Right lobe of liver (tissue), 6 donors: ENCODE data around the gene GPR148. TPM values are rescaled to one million over a fixed set of nuclear protein-coding genes. Genes with fewer than 3 reads are reported as not detected.
"Not testable (repeated sequence)": the region's sequence is repeated elsewhere in the genome, so short reads cannot be mapped to it uniquely, and the experiment has no call there.

Experiments used
- ATAC-seq, 4 donors: fragments of 200-7000 bp; cut with Tn5 transposase; one replicate each; pipeline ENCODE4 v1.9.1; 2020; ENCODE audit warnings: mild to moderate bottlenecking in 4 of 4, moderate library complexity in 4 of 4
- DNase-seq, 3 donors: peaks; one replicate each; pipeline ENCODE4 v3.0.0-alpha.2; 2020
- H3K27ac ChIP-seq, 3 donors: fragments of 200-600 bp; one replicate each; pipeline ENCODE4 v1.8.0; 2022
- H3K27me3 ChIP-seq, 2 donors: fragments of 200-600 bp; one replicate each; pipeline ENCODE4 v1.8.0; 2022
- H3K36me3 ChIP-seq, 4 donors: fragments of 200-600 bp; sonication (generic) in 1 of 4; one replicate each; pipeline versions ENCODE4 v1.5.1 to v1.8.0; 2017 to 2022; ENCODE audit warnings: control low read depth in 1 of 4
- H3K4me1 ChIP-seq, 4 donors: fragments of 200-600 bp; sonication (generic) in 1 of 4; one replicate each; pipeline versions ENCODE4 v1.5.1 to v1.8.0; 2017 to 2022; ENCODE audit warnings: control low read depth in 1 of 4
- H3K4me3 ChIP-seq, 3 donors: fragments of 200-600 bp; one replicate each; pipeline ENCODE4 v1.8.0; 2022
- H3K9me3 ChIP-seq, 4 donors: fragments of 200-600 bp; sonication (generic) in 1 of 4; one replicate each; pipeline versions ENCODE4 v1.5.1 to v1.8.0; 2017 to 2022; ENCODE audit warnings: control low read depth in 1 of 4
- CTCF ChIP-seq, 4 donors: fragments of 200-600 bp in 3 of 4; fragments of 450-650 bp in 1 of 4; IDR thresholded peaks; one replicate each; pipeline versions ENCODE4 v1.5.1 to v1.8.0; 2016 to 2022; ENCODE audit warnings: antibody characterized with exemption in 4 of 4, mild to moderate bottlenecking in 2 of 4
- POLR2A ChIP-seq: fragments of 450-650 bp; IDR thresholded peaks from one replicate; pipeline ENCODE4 v1.6.1; 2017; ENCODE audit warnings: antibody characterized with exemption, mild to moderate bottlenecking
- WGBS: methylation state at CpG from one replicate; pipeline ENCODE4 v1.1.6; 2018; ENCODE audit warnings: low coverage, low lambda C conversion rate; ENCODE audit not compliant: insufficient coverage; ENCODE audit errors: missing lambda C conversion rate; 5-methylcytosine and 5-hydroxymethylcytosine counted together
- intact Hi-C, 2 donors: fragments of 100-400 bp; cut with DNase I; formaldehyde crosslinking; loops; one replicate each; pipeline versions ENCODE4 v1.11.2 to v1.14.1; 2022
- total RNA-seq, 6 experiments: library from RNA; depleted of rRNA in 2 of 6; stranded (reverse); fragments of >200 nt in 2 of 6; fragmentation: NEBNext Ultra II Directional in 3 of 6; extraction: Animal tissue kit (Norgen Biotek cat#: 25700) in 3 of 6; gene quantifications; one replicate each; pipeline versions ENCODE4 v1.1.0 to v1.2.4, GENCODE V29; 2016 to 2023
- donor health status: DM: no; HTN: yes; CAD: no.
- donor health status: DM: no; HTN: no; CAD: no.
- donor health status: DM: no; HTN: no; CAD: no.
- donor health status: DM: no; HTN: yes; CAD: no.
- donor health status: DM: no; HTN: yes; CAD: no.

Gene GPR148
- total RNA-seq, 6 experiments from 2014 or later: not detected

DNA sequence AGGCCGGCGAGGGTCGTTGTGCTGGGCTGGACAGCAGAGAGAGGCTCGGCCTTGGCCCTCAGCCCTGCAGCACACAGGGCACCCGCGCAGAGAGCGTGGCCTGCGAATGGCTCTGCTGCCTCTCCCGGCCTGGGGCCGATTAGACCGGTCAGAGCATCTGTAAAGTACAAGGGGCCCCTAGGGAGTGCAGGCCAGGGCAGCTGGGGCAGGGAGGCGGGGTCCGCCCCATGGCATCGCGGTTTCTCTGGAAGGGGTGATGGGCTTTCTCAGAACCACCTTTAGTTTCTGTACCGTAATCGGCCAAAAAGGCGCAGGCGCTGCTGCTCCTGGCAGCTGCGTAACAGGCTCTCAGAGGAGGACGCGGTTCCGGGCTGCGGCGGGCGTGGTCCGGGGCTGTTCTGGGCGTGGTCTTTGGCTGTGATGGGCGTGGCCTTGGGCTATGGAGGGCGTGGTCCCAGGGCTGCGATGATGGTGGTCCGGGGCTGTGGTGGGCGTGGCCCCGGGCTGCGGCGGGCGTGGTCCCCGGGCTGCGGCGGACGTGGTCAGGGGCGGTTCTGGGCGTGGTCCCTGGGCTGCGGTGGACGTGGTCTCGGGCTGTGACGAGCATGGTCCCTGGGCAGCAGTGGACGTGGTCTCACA, 1.5 kb upstream of the GPR148 start:
- 4% methylated on average over 15 of the region's 48 CpGs for WGBS
- TF ChIP-seq CTCF (IDR thresholded peaks at IDR 0.05): no peak
- no peak for TF ChIP-seq POLR2A

GRCh38 chr2:130728007-130728454, 839 bp upstream of the GPR148 start:
- TF ChIP-seq CTCF (IDR thresholded peaks at IDR 0.05) (no peak), POLR2A (no peak)
- no peaks in the 10 kb centered on the region for H3K27me3 ChIP-seq
- intact Hi-C loops: no loop called here
- no peak overlapping the region for H3K27ac ChIP-seq
- WGBS: 15% methylated on average over 6 of the region's 12 CpGs
- H3K4me3 ChIP-seq: no peak overlapping the region
- no peaks in the 10 kb centered on the region for H3K36me3 ChIP-seq
- DNase-seq: no peak
- ATAC-seq: peak in 3 of 4 donors; percentile 17 to 51 (median 23)
- no peaks in the 10 kb centered on the region for H3K9me3 ChIP-seq
- peaks cover 0 to 11% (median 0%) of the 10 kb centered on the region in 4 donors for H3K4me1 ChIP-seq

More for the DNA sequence above, 1.5 kb upstream of the GPR148 start:
- ATAC-seq (peak; percentile 67 to 89 (median 78)), DNase-seq (peak in 2 of 3 donors; percentile 57 to 69)
- no peak overlapping the region for H3K27ac ChIP-seq
- peak overlapping the region; percentile 23 to 46 (median 25) for H3K4me3 ChIP-seq
- intact Hi-C loops: no loop called here
- no peaks in the 10 kb centered on the region for H3K36me3 ChIP-seq
- H3K27me3 ChIP-seq: no peaks in the 10 kb centered on the region
- H3K4me1 ChIP-seq: peaks cover 0 to 11% (median 0%) of the 10 kb centered on the region in 4 donors
- no peaks in the 10 kb centered on the region for H3K9me3 ChIP-seq

GRCh38 chr2:130729322-130730299, 741 bp downstream of the GPR148 start:
- DNase-seq (no peak), ATAC-seq (peak in 1 of 4 donors; percentile 16)
- 76% methylated on average over 8 of the region's 17 CpGs for WGBS
- H3K4me1 ChIP-seq: peaks cover 0 to 11% (median 0%) of the 10 kb centered on the region in 4 donors
- intact Hi-C loops: no loop called here
- H3K27me3 ChIP-seq: no peaks in the 10 kb centered on the region
- no peaks in the 10 kb centered on the region for H3K9me3 ChIP-seq
- no peaks in the 10 kb centered on the region for H3K36me3 ChIP-seq
- no peak overlapping the region for H3K27ac ChIP-seq
- TF ChIP-seq POLR2A (no peak), CTCF (IDR thresholded peaks at IDR 0.05) (no peak)
- H3K4me3 ChIP-seq: no peak overlapping the region

DNA sequence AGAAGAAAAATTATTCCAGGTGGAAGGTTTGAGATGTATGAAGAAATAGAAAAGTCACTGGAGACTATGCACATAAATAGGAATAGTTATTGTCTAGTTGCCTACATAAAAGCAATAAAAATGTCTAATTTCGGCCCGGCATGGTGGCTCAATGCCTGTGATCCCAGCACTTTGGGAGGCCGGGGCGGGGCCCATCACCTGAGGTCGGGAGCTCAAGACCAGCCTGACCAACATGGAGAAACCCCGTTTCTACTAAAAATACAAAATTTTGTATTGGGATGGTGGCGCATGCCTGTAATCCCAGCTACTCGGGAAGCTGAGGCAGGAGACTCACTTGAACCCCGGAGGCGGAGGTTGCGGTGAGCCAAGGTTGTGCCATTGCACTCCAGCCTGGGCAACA, 3.4 kb downstream of the GPR148 start:
- H3K27ac ChIP-seq, H3K36me3 ChIP-seq, H3K4me1 ChIP-seq, intact Hi-C loops, H3K4me3 ChIP-seq, H3K27me3 ChIP-seq, ATAC-seq, H3K9me3 ChIP-seq, DNase-seq: not testable (repeated sequence)
- 78% methylated on average over 9 of the region's 11 CpGs for WGBS

- WGBS: 76% methylated on average over 3 of the region's 3 CpGs
- TF ChIP-seq CTCF (IDR thresholded peaks at IDR 0.05) (no peak), POLR2A (no peak)
- Histone ChIP-seq H3K27ac (no peak overlapping the region), H3K4me1 (no peaks in the 10 kb centered on the region), H3K27me3 (no peaks in the 10 kb centered on the region), H3K9me3 (no peaks in the 10 kb centered on the region), H3K36me3 (no peaks in the 10 kb centered on the region), H3K4me3 (no peak overlapping the region)
- intact Hi-C loops: no loop called here
- DNase-seq: no peak
- ATAC-seq: no peak
These were observed 6.3 kb downstream of the GPR148 start for GRCh38 chr2:130735200-130735599.
